ENCODE measurements around the gene GP1BB. TPM values are rescaled to one million over a fixed set of nuclear protein-coding genes. Genes with fewer than 3 reads are reported as not detected.

GP1BB gene
- total and polyA plus RNA-seq, 5 experiments from 2014 or later = 0.34 TPM; not detected in 4

GRCh38 chr22:19727310-19728150 lies 4.2 kb downstream of the GP1BB start:
- DNase-seq = no peak
- Mint-ChIP-seq H3K9me3 (no peaks in the 10 kb centered on the region), H3K4me3 (peak overlapping the region in 1 of 10 donors; percentile 41)

DNA sequence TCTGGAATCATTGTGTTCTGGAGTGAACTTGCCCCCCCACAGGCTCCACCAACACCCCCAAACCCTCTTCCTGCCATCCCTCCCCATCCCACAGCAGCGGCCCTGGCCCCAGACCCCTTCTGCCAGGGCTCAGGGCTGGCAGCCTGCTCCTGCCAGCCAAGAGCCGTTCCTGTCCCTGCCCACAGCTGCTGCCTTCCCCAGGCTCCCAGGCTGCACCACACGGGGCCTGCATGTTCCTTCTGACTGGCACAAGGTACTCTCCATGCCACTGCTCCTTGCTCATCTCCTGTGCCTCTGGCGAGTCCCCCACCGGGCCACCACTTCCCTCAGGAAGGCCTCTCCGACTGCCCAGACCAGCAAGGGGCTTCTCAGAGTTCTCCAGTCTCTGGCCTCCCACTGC lies 4.9 kb downstream of the GP1BB start:
- POLR2A ChIA-PET = no interaction called here
- Mint-ChIP-seq H3K27ac (no peak overlapping the region), H3K4me3 (no peak overlapping the region), H3K9me3 (no peaks in the 10 kb centered on the region), H3K27me3 (peaks cover 5 to 23% (median 11%) of the 10 kb centered on the region in 5 donors), H3K4me1 (peaks cover 4 to 11% (median 9%) of the 10 kb centered on the region in 4 donors), H3K36me3 (no peaks in the 10 kb centered on the region)
- no peak for ATAC-seq
- no peak for DNase-seq

More at GRCh38 chr22:19727310-19728150, 4.2 kb downstream of the GP1BB start:
- Mint-ChIP-seq H3K27ac (peak overlapping the region in 1 of 10 donors; percentile 53), H3K4me1 (peaks cover 6 to 17% (median 11%) of the 10 kb centered on the region in 4 donors), H3K36me3 (no peaks in the 10 kb centered on the region), H3K27me3 (peaks cover 5 to 29% (median 11%) of the 10 kb centered on the region in 5 donors)
- POLR2A ChIA-PET = no interaction called here
- no peak for ATAC-seq

DNA sequence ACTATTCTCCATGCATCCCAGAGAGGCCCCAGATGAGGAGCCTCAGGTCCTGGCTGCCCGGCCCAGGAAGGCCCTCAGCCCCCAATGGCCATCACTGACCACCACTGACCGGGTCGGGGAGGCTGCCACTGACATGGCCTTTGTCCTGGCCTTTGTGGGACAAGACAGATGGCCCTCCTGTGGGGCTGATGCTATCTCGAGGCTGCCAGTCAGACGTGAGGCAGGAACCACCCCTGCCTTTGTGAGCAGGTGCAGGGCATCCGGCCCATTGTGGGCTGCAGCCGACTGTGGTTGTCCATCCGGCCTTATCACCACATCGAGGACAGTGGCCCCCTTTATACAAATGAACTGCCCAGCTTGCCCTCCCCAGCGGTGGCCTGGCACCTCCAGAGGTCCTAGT lies 5.5 kb downstream of the GP1BB start:
- Mint-ChIP-seq H3K36me3 (no peaks in the 10 kb centered on the region), H3K27ac (no peak overlapping the region), H3K27me3 (peaks cover 5 to 19% (median 11%) of the 10 kb centered on the region in 5 donors), H3K9me3 (no peaks in the 10 kb centered on the region), H3K4me1 (peaks cover 4 to 7% (median 6%) of the 10 kb centered on the region in 4 donors), H3K4me3 (no peak overlapping the region)
- ATAC-seq (no peak), DNase-seq (no peak)
- POLR2A ChIA-PET = no interaction called here

DNA sequence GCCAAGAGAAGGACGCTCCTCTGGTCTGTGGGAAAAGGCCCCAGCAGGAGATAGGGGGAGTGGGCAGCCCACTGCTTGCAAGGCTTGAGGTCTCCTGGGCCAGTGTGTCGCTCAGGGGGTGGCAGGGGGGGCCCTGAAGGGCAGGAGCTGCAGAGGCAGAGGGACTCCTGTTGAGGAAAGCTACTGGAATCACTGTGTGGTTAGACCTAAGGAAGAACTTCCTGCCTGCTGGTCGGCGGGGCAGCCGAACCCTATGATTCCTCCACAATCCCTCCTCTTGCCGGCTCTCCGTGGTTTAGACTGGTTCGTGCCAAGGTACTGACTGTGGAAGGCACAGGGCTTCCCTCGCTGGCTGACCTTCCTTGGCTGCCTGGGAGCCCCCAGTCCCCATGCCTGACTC lies 6.2 kb downstream of the GP1BB start:
- DNase-seq (no peak), ATAC-seq (no peak)
- Mint-ChIP-seq H3K27ac (no peak overlapping the region), H3K9me3 (no peaks in the 10 kb centered on the region), H3K4me3 (no peak overlapping the region), H3K36me3 (no peaks in the 10 kb centered on the region), H3K27me3 (peaks cover 4 to 18% (median 10%) of the 10 kb centered on the region in 5 donors), H3K4me1 (peaks cover 4 to 6% (median 6%) of the 10 kb centered on the region in 4 donors)
- POLR2A ChIA-PET = interaction anchor here (2.3 kb wide), 2 partner anchors 162 to 181 kb away, joined by 8 to 11 read pairs; no protein-coding TSS in a partner anchor

- H3K9me3 Mint-ChIP-seq = no peaks in the 10 kb centered on the region
- peak in 1 of 2 donors; percentile 10 for ATAC-seq
- H3K27me3 Mint-ChIP-seq = peaks cover 0 to 11% (median 4%) of the 10 kb centered on the region in 5 donors
- peak overlapping the region in 2 of 10 donors; percentile 67 to 88 for H3K27ac Mint-ChIP-seq
- no peak for DNase-seq
- H3K4me3 Mint-ChIP-seq = peak overlapping the region in 2 of 10 donors; percentile 86 to 90
- no peaks in the 10 kb centered on the region for H3K36me3 Mint-ChIP-seq
- peaks cover 2 to 6% (median 3%) of the 10 kb centered on the region in 4 donors for H3K4me1 Mint-ChIP-seq
- POLR2A ChIA-PET = interaction anchor here (0.5 to 2.3 kb wide), 7 partner anchors 125 to 386 kb away, joined by 3 to 11 read pairs (median 4); partner anchors contain the start of gene RANBP1
These were observed 6.9 kb downstream of the GP1BB start for GRCh38 chr22:19730198-19730597.

- peaks cover 0 to 7% (median 0%) of the 10 kb centered on the region in 5 donors for H3K27me3 Mint-ChIP-seq
- H3K4me3 Mint-ChIP-seq = peak overlapping the region; percentile 77 to 93 (median 86)
- ATAC-seq (peak; percentile 94 to 99), DNase-seq (peak; percentile 70 to 93 (median 86))
- peak overlapping the region in 5 of 10 donors; percentile 32 to 88 (median 77) for H3K27ac Mint-ChIP-seq
- no peaks in the 10 kb centered on the region for H3K9me3 Mint-ChIP-seq
- POLR2A ChIA-PET = interaction anchor here (0.5 to 2.3 kb wide), 8 partner anchors 125 to 385 kb away, joined by 3 to 11 read pairs (median 4); partner anchors contain the start of gene RANBP1
- peaks cover 0 to 6% (median 2%) of the 10 kb centered on the region in 4 donors for H3K4me1 Mint-ChIP-seq
- H3K36me3 Mint-ChIP-seq = no peaks in the 10 kb centered on the region
These were observed 7.5 kb downstream of the GP1BB start for GRCh38 chr22:19730655-19731360.

DNA sequence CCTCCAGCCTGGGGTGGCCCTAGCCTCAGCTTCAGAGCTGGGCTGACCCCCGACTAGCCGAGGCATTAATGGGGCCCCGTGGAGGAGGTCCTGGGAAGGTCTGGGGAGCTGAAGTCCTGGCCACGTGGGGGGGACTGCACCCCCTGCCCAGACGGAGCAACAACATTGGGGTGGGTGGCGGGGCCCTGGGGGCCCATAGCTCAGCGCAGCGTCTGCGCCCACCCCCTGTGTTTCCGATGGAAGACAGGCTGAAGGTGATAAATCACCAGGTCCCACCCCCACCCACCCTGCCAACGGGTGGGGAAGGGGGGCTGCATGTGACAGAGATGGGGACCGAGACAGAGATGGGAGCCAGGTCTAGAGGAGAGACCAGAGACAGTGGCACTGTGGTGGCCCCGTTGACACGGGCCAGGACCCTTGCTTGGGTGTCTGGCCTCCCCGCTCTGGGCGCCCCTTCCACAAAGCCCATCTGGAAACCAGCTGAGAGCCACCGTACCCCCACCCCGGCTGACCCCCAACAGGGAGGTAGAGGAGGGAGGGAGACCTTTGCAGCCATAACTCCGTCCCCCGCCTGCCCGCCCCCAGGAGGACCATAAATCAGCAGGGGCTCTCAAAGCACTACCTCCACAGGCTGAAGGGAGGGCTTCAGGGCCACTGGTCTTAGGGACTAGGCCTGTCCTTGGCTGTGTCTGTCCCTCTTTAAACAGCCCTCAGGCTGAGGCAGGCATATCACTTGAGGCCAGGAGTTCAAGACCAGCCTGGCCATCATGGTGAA lies 8.2 kb downstream of the GP1BB start:
- POLR2A ChIA-PET = interaction anchor here (0.6 to 2.3 kb wide), 5 partner anchors 160 to 350 kb away, joined by 4 to 11 read pairs (median 4); no protein-coding TSS in a partner anchor
- H3K36me3 Mint-ChIP-seq = no peaks in the 10 kb centered on the region
- H3K4me3 Mint-ChIP-seq = peak overlapping the region in 5 of 10 donors; percentile 60 to 90 (median 86)
- peaks cover 0 to 4% (median 0%) of the 10 kb centered on the region in 5 donors for H3K27me3 Mint-ChIP-seq
- peaks cover 0 to 6% (median 2%) of the 10 kb centered on the region in 4 donors for H3K4me1 Mint-ChIP-seq
- H3K27ac Mint-ChIP-seq = no peak overlapping the region
- no peak for DNase-seq
- ATAC-seq = no peak
- H3K9me3 Mint-ChIP-seq = no peaks in the 10 kb centered on the region

GRCh38 chr22:19732403-19733113 lies 9.2 kb downstream of the GP1BB start:
- DNase-seq (no peak), ATAC-seq (no peak)
- H3K9me3 Mint-ChIP-seq = no peaks in the 10 kb centered on the region
- peak overlapping the region in 4 of 10 donors; percentile 4 to 60 (median 30) for H3K4me3 Mint-ChIP-seq
- peaks cover 0 to 6% (median 2%) of the 10 kb centered on the region in 4 donors for H3K4me1 Mint-ChIP-seq
- H3K36me3 Mint-ChIP-seq = no peaks in the 10 kb centered on the region
- POLR2A ChIA-PET = interaction anchor here (0.5 kb wide), 1 partner anchor 177 kb away, joined by 3 read pairs; no protein-coding TSS in a partner anchor
- H3K27ac Mint-ChIP-seq = peak overlapping the region in 3 of 10 donors; percentile 33 to 62 (median 43)
- peaks cover 0 to 3% (median 0%) of the 10 kb centered on the region in 5 donors for H3K27me3 Mint-ChIP-seq

GRCh38 chr22:19733755-19734154 lies 10.4 kb downstream of the GP1BB start:
- no peaks in the 10 kb centered on the region for H3K9me3 Mint-ChIP-seq
- POLR2A ChIA-PET = no interaction called here
- no peaks in the 10 kb centered on the region for H3K36me3 Mint-ChIP-seq
- no peak overlapping the region for H3K27ac Mint-ChIP-seq
- DNase-seq = no peak
- H3K4me1 Mint-ChIP-seq = peaks cover 0 to 6% (median 2%) of the 10 kb centered on the region in 4 donors
- no peak for ATAC-seq
- H3K27me3 Mint-ChIP-seq = no peaks in the 10 kb centered on the region
- H3K4me3 Mint-ChIP-seq = no peak overlapping the region

DNA sequence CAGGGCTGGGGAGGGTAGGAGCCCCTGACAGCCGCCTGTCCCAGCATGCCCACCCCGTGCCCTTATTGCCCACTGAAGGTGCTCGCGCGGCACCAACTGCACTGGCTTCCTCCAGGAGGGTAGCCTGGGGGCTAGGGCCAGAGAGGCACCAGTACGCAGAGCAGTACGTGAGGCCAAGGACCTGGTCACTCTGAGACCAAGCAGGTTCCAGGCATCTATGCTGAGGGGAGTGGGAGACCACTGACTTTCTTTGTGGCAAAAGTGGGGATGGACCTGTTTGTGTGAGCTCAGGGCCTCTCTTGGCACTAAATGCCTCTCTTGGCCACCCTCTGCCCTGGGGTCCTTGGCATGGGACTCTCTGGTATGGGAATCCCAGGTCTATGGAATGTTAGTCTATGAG lies 10.8 kb downstream of the GP1BB start:
- H3K4me1 Mint-ChIP-seq = peaks cover 0 to 6% (median 2%) of the 10 kb centered on the region in 4 donors
- no peaks in the 10 kb centered on the region for H3K36me3 Mint-ChIP-seq
- H3K4me3 Mint-ChIP-seq = no peak overlapping the region
- H3K9me3 Mint-ChIP-seq = no peaks in the 10 kb centered on the region
- POLR2A ChIA-PET = no interaction called here
- no peak for DNase-seq
- no peaks in the 10 kb centered on the region for H3K27me3 Mint-ChIP-seq
- no peak for ATAC-seq
- H3K27ac Mint-ChIP-seq = no peak overlapping the region

DNA sequence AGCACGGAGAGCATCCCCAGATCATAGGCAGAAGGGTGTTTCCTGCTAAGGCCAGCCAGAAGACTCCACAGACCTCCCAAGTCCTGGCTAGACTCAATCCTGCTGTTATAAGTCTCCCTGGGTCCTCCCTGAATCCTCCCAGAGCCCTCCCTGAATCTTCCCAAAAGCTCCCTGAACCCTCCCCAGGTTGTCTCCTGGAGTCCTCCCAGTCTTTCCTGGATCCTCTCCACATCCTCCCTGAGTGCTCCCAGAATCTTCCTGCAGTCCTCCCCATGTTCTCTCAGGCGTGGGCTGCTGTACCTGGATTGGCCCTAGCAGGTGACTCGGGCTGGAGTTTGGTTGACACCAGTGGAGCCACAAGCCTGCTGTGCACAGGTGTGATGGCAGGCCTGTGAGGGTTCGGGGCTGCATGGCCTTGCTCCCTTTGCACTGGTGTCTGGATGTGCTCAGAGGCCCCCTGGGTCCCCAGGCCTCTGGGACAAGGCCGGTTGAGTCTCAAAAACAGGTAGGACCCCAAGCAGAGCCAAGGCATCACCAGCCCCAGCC lies 11.6 kb downstream of the GP1BB start:
- DNase-seq = no peak
- H3K4me1 Mint-ChIP-seq = peaks cover 0 to 6% (median 2%) of the 10 kb centered on the region in 4 donors
- ATAC-seq = no peak
- no peaks in the 10 kb centered on the region for H3K36me3 Mint-ChIP-seq
- peak overlapping the region in 1 of 10 donors; percentile 15 for H3K27ac Mint-ChIP-seq
- POLR2A ChIA-PET = no interaction called here
- H3K4me3 Mint-ChIP-seq = no peak overlapping the region
- H3K27me3 Mint-ChIP-seq = no peaks in the 10 kb centered on the region
- no peaks in the 10 kb centered on the region for H3K9me3 Mint-ChIP-seq

All from naive thymus-derived CD8-positive, alpha-beta T cell (primary cell).